A673 (cell line): ENCODE results near the gene PRRT3.

Experiments used
- CTCF ChIP-seq: fragments of 300-800, 200-600 bp; sonication (generic); conservative IDR thresholded peaks from 2 replicates; pipeline ENCODE4 v1.5.1; 2017; ENCODE audit warnings: low read depth, mild to moderate bottlenecking, antibody characterized with exemption, low read length, moderate library complexity, mixed read lengths
- EZH2 ChIP-seq: fragments of 200-600 bp; sonication (generic); IDR thresholded peaks from 2 replicates; pipeline ENCODE4 v1.6.1; 2017; ENCODE audit warnings: borderline replicate concordance, low read depth, mild to moderate bottlenecking, mixed read lengths, antibody characterized with exemption, low read length; ENCODE audit not compliant: poor library complexity, severe bottlenecking

- TF ChIP-seq CTCF (no peak), EZH2 (no peak)
These were observed 14.6 kb upstream of the PRRT3 start for GRCh38 chr3:9966841-9967240.
